Measurements from ENCODE around the gene OR6K6.
A peak's percentile ranks its signal among the peaks of the same experiment; 100 is the strongest.

Gene OR6K6

DNA sequence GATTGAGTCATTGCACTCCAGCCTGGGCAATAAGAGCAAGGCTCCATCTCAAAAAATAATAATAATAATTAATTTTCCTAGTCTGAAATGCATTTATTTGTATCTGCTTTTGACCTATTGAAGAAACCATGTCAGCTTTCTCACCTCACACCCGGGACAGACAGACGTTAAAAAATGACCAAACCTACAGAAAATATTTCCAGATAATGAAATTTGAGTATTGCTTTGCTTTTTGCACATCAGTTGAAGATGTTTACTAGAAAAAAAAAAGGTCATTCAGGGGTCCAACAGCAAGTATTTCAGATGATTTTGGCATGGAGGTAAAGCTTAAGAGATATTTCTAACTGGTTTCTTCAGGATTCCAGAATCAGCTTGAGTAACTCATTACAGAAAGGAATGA is at the start of gene OR6K6:
OR6K6 (plus strand) TSS at position 301 of the 400 bp plus-strand sequence. CDS start 168 bp downstream, outside the sequence.
- no peak for DNase-seq

GRCh38 chr1:158706096-158706495 is 48.4 kb upstream of the OR6K6 start:
- no peak for DNase-seq

DNA sequence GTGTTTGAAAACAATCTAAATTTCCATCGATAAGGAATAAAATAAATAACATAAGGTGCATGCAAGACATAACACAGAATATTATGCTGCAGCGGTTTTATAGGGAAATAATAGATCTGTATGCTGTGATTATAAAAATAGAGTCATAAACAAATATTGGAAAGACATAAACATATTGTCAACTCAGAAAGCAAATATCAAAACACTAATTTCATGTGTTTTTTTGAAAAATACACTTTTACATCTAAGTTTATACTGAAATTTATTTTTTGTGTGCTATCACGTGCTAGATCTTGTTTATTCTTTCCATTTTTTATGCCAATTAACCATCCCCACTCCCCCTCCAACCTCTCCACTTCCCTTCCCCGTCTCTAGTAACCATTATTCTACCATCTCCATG is 43.4 kb upstream of the OR6K6 start:
- DNase-seq, result no peak

GRCh38 chr1:158714754-158715153 is 39.8 kb upstream of the OR6K6 start:
- no peak for DNase-seq

DNA sequence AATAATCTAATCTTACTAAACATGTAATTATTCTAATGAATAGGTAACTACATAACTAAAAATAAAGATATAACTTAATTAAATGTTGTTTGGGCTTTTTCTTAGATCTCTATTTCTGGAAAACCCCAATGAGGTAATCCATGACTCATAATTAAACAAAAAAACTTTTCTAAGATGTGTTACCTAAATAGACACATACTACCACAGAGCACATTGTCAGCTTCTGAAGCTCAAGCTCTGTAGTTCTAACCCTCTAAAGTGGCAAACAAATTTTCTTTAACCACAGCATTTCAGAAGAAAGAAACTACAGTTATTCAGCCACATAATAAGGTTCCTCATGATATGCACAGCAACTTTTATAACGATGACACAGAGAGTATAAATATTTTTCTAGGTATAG is 38.2 kb upstream of the OR6K6 start:
- peak; percentile 40 for DNase-seq

DNA sequence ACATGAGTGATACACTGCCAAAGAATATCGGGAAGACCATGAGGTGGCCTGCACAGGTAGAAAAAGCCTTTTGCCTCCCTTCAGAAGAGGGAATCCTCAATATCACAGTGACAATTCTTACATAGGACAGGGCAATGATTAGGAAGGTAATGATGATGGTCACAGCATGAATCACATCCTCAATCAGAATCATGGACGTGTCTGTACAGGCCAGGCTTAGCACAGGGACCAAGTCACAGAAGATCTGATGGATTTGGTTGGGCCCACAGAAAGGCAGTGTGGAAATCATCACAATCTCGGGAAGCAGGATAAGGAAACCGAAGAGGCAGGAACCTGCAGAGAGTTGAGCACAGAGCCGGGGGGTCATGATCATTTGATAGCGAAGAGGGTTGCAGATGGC is 37.2 kb upstream of the OR6K6 start:
- DNase-seq, result no peak

DNA sequence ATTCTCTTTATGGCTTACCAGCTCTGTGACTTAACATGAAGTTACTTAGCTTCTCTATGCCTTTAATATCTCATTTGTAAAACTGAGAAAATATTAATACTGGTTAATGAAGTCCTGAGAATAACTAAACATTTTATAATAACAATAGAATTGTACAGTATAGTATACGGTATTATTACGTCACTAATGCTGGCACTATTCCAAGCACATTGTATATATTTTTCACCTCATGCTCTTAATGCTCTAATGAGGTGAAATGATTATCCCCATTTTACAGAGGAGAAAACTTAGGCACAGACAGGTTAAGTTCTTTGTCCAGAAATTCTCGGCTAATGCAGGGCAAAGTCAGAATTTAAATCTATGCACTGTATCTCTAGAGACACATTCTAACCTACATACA is 34.9 kb upstream of the OR6K6 start:
- DNase-seq, result no peak

DNA sequence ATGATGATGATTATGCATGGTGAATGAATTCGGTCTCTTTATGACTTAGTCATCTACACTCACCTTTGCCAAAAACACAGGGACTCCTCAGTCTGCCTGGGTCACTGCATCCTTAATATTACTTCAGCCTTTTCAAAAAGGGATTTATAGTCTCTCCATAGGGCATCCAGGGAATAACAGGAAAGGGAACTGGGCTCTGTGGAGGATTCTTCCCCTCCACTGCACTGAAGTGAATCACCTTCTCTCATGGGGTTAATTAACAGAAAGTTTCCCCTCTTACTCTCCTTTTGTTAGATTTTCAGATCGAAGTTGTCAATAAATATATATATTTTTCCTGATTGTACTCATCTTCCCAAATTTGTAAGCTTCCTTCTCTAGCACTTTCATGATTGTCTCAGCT is 33.9 kb upstream of the OR6K6 start, which contains the start of gene OR6K3:
OR6K3 (minus strand) TSS at position 101 of the 400 bp plus-strand sequence. CDS start 2,605 bp downstream, outside the sequence.
- no peak for DNase-seq

DNA sequence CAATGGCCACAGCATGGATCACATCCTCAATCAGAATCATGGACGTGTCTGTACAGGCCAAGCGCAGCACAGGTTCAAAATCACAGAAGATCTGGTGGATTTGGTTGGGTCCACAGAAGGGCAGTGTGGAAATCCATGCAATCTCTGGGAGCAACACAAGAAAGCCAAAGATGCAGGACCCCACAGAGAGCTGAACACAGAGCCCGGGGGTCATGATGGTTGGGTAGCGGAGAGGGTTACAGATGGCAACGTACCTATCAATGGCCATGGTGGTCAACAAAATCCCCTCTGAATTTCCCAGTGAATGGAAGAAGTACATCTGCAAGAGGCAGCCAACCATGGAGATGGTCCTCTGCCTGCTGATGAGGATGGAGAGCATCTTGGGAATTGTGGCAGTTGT is 30.1 kb upstream of the OR6K6 start:
- DNase-seq, result no peak

- DNase-seq, result no peak
Measured at GRCh38 chr1:158728510-158729225, 25.9 kb upstream of the OR6K6 start.

DNA sequence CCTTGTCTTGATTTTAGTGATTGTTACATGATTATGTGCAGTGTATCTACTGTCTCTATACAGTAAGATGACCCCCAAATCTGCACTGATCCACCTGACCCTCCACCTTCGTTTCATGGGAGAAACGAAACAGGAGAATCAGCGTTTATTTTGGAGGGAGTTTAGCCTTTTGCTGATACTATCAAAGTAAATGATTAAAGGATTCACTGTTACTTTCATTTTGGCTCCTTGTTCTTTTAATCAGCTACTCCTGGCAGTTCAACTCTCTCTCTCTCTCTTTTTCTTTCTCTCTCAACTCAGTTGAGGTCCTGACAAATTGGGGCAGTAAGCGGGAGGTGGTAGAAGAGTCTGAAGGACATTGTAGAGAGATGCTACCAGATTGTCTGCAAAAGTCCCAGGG is 24.1 kb upstream of the OR6K6 start:
- no peak for DNase-seq

DNA sequence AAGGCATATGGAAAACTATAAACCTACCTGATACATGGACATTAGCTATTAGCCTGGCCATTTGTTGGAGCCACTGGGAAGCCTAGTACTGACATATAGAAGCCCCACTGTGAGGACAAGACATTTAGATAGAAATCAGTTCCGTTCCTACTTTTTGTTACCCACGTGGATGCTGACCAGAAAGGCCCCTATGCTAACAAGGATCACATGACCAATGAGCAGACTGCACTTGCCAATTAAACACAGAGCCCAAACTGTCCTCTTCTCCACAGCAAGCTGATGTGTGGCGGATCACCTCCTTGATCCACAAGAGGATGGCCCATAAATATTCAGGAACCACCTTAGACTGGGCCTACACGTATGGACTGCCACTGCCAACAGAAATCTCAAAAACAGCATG is 22.8 kb upstream of the OR6K6 start:
- DNase-seq, result no peak

GRCh38 chr1:158732524-158732923 is 22.0 kb upstream of the OR6K6 start:
- DNase-seq, result no peak

DNA sequence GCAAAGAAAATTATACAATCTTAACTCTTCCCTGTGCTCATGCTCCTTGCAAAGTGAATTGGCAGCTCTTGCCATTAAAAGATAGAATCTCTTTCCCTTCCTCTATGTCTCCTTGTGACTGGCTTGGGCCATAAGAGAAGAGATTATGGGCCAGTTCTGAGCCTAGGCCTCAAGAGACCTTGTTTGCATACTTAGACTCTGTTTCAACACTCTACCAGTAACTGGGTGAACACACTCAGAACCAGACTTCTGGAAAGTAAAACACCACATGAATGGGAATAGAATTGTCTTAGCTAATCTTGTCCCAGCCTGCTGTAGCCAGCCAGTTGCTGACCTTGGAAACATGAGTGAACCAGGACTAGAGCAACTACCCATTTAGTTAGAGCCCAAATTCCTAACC is 18.7 kb upstream of the OR6K6 start:
- no peak for DNase-seq

GRCh38 chr1:158752155-158752712 is 2.3 kb upstream of the OR6K6 start:
- DNase-seq, result no peak

DNA sequence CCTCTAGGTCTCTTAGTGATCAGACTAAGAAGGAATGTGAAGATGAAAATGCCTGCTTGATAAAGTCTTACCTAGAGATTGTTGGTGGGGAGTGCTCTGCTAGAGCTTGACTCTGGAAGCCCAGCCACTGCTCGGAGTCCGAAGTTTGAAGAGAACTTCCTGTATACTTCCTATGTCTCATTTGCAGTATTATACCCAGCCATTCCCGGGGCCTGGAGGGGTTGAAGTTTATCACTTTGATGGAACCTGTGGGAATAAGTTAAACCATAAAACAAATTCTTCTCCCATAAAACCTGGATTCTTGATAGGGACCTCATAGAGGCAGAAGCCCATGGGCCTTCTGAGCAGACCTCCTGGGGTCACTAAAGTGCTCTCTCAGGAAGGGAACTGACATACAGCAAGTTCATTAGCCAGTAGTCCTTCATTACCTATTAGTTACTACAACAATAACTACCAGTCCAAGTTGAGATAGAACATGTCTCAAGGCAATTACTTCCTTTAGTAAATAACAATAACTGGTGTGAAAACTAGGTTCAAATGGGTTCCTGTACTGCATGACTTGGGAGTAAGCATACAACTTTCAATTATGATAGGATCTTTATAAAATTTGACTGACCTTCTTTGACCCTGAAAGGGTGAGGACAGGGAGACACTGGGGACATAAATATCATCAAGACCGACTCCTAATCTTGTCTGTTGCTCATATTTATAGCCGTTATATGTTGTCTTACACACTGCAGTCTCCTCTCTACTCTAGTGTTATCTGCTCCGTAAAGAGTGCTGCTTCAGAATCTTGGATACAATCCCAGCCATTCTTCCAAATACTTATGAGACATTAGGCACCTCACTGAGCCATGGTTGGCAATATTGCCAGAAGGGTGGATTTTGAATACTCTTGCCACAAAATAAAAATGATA is 17.7 kb downstream of the OR6K6 start, which contains the start of gene OR6N1:
OR6N1 (minus strand) TSS at position 246 of the 917 bp plus-strand sequence. CDS start 5,513 bp downstream, outside the sequence.
- no peak for DNase-seq

DNA sequence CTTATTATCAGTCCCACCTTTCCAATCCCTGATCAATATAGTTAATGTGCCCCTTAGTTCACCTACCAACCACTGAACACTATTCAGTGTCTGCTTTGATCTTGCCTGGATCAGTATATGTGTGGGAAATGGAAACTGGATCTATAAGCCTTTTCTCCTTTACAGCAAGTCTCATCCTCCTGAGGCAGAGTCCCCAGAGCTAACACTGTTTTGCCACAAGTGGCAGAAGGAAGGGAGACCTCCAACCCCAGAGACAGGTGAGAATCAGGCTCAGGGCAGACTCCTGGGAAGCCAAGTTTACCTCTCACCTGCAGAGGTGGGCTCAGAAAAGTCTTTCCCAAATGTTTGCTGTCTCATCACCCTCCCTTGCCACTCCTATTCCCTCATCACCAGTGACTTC is 26.6 kb downstream of the OR6K6 start, which contains the start of gene OR6N2:
OR6N2 (minus strand) TSS at position 101 of the 400 bp plus-strand sequence. CDS start 3,569 bp downstream, outside the sequence.
- DNase-seq, result no peak

DNA sequence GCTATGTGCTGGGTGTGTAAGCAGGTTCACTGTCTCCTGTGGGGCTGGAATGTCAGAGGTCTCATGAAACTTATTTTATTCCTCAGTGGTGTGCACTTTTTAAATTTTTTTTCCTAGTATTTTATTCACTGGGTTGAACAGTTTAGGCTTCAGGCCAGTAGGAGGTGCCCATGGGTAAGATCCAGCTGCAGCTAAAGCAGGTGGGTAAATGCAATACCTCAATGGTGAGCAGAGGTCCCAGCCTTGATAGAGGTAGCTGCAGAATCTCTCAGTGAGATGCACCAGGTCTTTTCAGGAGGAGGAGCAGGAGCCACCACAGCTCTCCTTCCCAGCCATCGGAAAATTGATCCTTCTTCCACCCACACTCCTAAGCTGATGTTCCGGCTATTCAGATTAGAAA is 39.1 kb downstream of the OR6K6 start:
- no peak for DNase-seq

- no peak for DNase-seq
Measured at GRCh38 chr1:158794247-158794646, 39.7 kb downstream of the OR6K6 start.

DNA sequence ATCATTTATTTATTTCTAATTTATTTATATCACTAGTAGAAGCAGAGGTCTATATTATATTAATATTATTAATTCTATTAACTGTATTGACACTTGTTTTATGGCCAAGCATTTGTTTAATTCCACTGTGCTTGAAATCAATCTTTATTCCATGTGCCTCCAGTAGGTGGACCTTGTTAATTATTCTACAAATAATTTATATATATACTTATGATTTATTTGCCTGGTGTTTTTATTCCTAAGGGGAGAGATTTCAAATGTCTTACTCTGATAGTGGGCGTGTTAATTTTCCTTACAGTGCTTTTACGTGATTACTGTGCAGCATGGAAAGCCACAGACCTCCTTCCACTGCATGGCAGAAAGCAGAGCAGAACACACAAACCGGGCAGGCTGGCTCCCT is 44.0 kb downstream of the OR6K6 start:
- DNase-seq, result no peak

DNA sequence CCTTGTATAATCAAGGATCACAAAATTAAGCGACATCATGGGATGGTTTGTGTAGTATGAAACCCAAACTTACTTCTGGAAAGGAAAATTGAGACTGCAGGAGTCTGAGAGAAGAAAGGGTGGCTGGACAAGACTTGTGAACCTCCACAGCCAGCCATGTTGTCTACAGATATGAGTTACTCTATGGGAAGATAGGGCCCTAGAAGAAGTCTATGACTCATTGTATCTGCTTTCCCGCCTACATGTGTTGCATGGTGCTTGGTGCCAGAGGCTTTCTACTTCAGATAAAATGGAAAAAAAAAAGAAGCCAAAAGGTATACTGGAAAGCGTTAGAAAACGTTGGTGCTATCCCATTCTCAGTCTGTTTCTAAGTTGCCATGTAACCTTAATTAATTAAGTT is 45.2 kb downstream of the OR6K6 start:
- DNase-seq, result peak; percentile 77

GRCh38 chr1:158800526-158800925 is 46.0 kb downstream of the OR6K6 start:
- peak; percentile 48 for DNase-seq

DNA sequence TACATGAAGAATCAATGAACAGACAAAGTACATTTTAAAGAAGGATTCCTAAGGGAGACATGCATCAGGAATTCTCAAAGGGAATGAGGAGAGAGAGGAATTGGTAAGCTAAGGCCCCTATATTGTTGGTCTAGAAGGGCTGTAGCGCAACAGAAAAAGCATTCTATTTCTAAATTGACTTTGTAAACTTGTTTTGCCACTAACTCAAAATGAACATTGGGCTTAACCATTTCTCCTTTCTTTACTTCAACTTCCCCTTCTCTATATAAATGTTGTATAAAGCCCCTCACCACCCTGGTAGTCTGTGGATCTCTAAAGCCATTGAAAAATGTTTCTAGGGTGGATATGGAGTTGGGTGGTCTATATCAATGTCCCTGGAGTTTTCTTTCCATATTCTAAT is 46.9 kb downstream of the OR6K6 start:
- DNase-seq, result peak; percentile 31

Measured in inflammatory macrophage treated with lipopolysaccharide for 4 hours (primary cell).